ENCODE results near the gene OLFML3.

DNA sequence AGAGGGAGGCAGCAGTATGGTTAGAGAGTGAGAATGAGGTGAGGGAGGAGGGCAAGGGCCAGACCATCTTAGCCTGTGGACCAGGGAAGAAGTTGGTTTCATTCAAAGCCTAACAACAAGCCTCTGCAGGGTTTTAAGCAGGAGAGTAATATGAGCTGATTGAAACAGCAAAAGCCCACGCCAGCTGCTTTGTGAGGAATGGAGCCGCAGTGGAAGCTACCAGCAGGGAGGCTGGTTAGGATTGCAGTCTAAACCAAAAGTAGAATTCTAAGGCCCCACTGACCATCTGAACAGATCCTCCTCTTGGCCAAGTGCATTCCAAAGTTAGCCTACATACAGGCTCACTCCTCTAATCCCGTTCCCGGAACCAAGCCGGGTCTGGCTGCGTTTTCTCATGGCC, 44.8 kb downstream of the OLFML3 start:
- TF ChIP-seq, protein P1, sequence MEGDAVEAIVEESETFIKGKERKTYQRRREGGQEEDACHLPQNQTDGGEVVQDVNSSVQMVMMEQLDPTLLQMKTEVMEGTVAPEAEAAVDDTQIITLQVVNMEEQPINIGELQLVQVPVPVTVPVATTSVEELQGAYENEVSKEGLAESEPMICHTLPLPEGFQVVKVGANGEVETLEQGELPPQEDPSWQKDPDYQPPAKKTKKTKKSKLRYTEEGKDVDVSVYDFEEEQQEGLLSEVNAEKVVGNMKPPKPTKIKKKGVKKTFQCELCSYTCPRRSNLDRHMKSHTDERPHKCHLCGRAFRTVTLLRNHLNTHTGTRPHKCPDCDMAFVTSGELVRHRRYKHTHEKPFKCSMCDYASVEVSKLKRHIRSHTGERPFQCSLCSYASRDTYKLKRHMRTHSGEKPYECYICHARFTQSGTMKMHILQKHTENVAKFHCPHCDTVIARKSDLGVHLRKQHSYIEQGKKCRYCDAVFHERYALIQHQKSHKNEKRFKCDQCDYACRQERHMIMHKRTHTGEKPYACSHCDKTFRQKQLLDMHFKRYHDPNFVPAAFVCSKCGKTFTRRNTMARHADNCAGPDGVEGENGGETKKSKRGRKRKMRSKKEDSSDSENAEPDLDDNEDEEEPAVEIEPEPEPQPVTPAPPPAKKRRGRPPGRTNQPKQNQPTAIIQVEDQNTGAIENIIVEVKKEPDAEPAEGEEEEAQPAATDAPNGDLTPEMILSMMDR (conservative IDR thresholded peaks at IDR 0.05; ENCODE audit: low read length) = no peak
- TF ChIP-seq EZH2phosphoT487 (IDR thresholded peaks at IDR 0.05; ENCODE audit: borderline replicate concordance) = no peak

Data from Loucy (cell line).